Measurements from ENCODE around the gene PCDHB15.
"Not testable (repeated sequence)": the region's sequence is repeated elsewhere in the genome, so short reads cannot be mapped to it uniquely, and the experiment has no call there.

The PCDHB15 gene

DNA sequence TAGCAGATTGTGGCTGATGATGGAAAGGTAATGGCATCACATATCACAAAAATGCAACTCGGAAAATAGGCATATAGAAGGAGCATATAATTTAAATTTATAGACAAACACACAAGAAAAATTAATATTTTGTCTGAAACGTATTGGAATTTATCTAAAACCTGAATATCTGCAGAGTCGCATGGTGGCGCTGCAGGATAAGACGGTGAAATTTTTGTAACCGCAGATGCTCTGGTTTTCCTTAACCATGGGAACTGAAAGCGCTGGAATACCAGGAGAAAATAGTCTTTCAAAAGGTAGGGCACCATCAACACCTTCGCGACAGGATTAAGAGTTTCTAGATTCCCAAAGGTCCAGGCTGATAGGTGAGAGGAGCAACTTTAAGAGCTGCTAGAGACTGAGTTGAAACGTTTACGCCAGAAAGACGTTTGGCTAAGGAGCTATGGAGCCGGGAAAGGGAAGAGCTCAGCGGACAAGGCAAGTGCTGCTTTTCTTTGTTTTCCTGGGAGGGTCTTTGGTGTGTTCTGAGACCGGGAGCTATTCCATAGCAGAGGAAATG lies 11.0 kb upstream of the PCDHB15 start:
- Histone ChIP-seq H2AFZ (ENCODE audit: low read length) (no peak overlapping the region), H3K4me1 (ENCODE audit: insufficient read depth, low read length, poor library complexity, severe bottlenecking) (no peaks in the 10 kb centered on the region), H3K79me2 (ENCODE audit: insufficient read depth, low read length) (no peaks in the 10 kb centered on the region), H3K4me2 (ENCODE audit: low read depth, low read length, poor library complexity, severe bottlenecking) (no peak overlapping the region), H3K9me3 (ENCODE audit: insufficient read depth, low read depth, low read length) (0 out of 2 replicates have a peak, but pooled peaks cover 5% of the 10 kb centered on the region), H3K4me3 (ENCODE audit: low read length, poor library complexity, severe bottlenecking) (no peak overlapping the region), H4K20me1 (ENCODE audit: insufficient read depth, low read length, poor library complexity, severe bottlenecking) (no peaks in the 10 kb centered on the region), H3K9me2 (replicated peaks; ENCODE audit: low read depth, low read length) (no peaks in the 10 kb centered on the region), H3K27me3 (ENCODE audit: insufficient read depth, low read length, poor library complexity, severe bottlenecking) (no peaks in the 10 kb centered on the region), H3K9ac (ENCODE audit: low read depth, low read length, poor library complexity, severe bottlenecking) (no peak overlapping the region), H3K36me3 (ENCODE audit: insufficient read depth, low read length) (no peaks in the 10 kb centered on the region), H3F3A (ENCODE audit: low read depth) (no peaks in the 10 kb centered on the region)
- TF ChIP-seq, protein P1, sequence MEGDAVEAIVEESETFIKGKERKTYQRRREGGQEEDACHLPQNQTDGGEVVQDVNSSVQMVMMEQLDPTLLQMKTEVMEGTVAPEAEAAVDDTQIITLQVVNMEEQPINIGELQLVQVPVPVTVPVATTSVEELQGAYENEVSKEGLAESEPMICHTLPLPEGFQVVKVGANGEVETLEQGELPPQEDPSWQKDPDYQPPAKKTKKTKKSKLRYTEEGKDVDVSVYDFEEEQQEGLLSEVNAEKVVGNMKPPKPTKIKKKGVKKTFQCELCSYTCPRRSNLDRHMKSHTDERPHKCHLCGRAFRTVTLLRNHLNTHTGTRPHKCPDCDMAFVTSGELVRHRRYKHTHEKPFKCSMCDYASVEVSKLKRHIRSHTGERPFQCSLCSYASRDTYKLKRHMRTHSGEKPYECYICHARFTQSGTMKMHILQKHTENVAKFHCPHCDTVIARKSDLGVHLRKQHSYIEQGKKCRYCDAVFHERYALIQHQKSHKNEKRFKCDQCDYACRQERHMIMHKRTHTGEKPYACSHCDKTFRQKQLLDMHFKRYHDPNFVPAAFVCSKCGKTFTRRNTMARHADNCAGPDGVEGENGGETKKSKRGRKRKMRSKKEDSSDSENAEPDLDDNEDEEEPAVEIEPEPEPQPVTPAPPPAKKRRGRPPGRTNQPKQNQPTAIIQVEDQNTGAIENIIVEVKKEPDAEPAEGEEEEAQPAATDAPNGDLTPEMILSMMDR (conservative IDR thresholded peaks at IDR 0.05; ENCODE audit: low read length): no peak
- TF ChIP-seq EZH2phosphoT487 (IDR thresholded peaks at IDR 0.05; ENCODE audit: borderline replicate concordance): no peak

DNA sequence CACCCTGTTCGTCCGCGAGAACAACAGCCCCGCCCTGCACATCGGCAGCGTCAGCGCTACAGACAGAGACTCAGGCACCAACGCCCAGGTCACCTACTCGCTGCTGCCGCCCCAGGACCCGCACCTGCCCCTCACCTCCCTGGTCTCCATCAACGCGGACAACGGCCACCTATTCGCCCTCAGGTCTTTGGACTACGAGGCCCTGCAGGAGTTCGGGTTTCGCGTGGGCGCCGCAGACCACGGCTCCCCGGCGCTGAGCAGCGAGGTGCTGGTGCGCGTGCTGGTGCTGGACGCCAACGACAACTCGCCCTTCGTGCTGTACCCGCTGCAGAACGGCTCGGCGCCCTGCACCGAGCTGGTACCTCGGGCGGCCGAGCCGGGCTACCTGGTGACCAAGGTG lies 9.3 kb upstream of the PCDHB15 start:
- H2AFZ ChIP-seq (ENCODE audit: low read length); H3K9me2 ChIP-seq (replicated peaks; ENCODE audit: low read depth, low read length); H3K9ac ChIP-seq (ENCODE audit: low read depth, low read length, poor library complexity, severe bottlenecking); H3K27me3 ChIP-seq (ENCODE audit: insufficient read depth, low read length, poor library complexity, severe bottlenecking); H3K4me3 ChIP-seq (ENCODE audit: low read length, poor library complexity, severe bottlenecking); H3F3A ChIP-seq (ENCODE audit: low read depth); H4K20me1 ChIP-seq (ENCODE audit: insufficient read depth, low read length, poor library complexity, severe bottlenecking); H3K9me3 ChIP-seq (ENCODE audit: insufficient read depth, low read depth, low read length); H3K79me2 ChIP-seq (ENCODE audit: insufficient read depth, low read length); H3K4me1 ChIP-seq (ENCODE audit: insufficient read depth, low read length, poor library complexity, severe bottlenecking); H3K4me2 ChIP-seq (ENCODE audit: low read depth, low read length, poor library complexity, severe bottlenecking); H3K36me3 ChIP-seq (ENCODE audit: insufficient read depth, low read length): not testable (repeated sequence)

- no peaks in the 10 kb centered on the region; the same call in 1 of the 2 replicates for H3K9me3 ChIP-seq (ENCODE audit: insufficient read depth, low read depth, low read length)
These were observed 8.5 kb upstream of the PCDHB15 start for GRCh38 chr5:141236516-141237313.

More at GRCh38 chr5:141236516-141237313, 8.5 kb upstream of the PCDHB15 start:
- Histone ChIP-seq H3K79me2 (ENCODE audit: insufficient read depth, low read length) (no peaks in the 10 kb centered on the region), H2AFZ (ENCODE audit: low read length) (no peak overlapping the region), H3F3A (ENCODE audit: low read depth) (no peaks in the 10 kb centered on the region), H3K9me2 (replicated peaks; ENCODE audit: low read depth, low read length) (no peaks in the 10 kb centered on the region), H3K9ac (ENCODE audit: low read depth, low read length, poor library complexity, severe bottlenecking) (no peak overlapping the region), H3K4me2 (ENCODE audit: low read depth, low read length, poor library complexity, severe bottlenecking) (no peak overlapping the region), H3K4me1 (ENCODE audit: insufficient read depth, low read length, poor library complexity, severe bottlenecking) (no peaks in the 10 kb centered on the region), H3K36me3 (ENCODE audit: insufficient read depth, low read length) (no peaks in the 10 kb centered on the region), H3K4me3 (ENCODE audit: low read length, poor library complexity, severe bottlenecking) (no peak overlapping the region), H3K27me3 (ENCODE audit: insufficient read depth, low read length, poor library complexity, severe bottlenecking) (no peaks in the 10 kb centered on the region), H4K20me1 (ENCODE audit: insufficient read depth, low read length, poor library complexity, severe bottlenecking) (no peaks in the 10 kb centered on the region)
- TF ChIP-seq EZH2phosphoT487 (IDR thresholded peaks at IDR 0.05; ENCODE audit: borderline replicate concordance): no peak
- TF ChIP-seq, protein P1 (conservative IDR thresholded peaks at IDR 0.05; ENCODE audit: low read length): no peak

Data from Loucy (cell line).